Osteocyte (in vitro differentiated cells): ENCODE data around the gene ESPL1. TPM values are rescaled to one million over a fixed set of nuclear protein-coding genes. Genes with fewer than 3 reads are reported as not detected.

Experiments
- DNase-seq: peaks from one replicate; pipeline ENCODE4 v3.0.0; 2021; ENCODE audit warnings: mixed read lengths; ENCODE audit not compliant: unreplicated experiment; ENCODE audit errors: extremely low spot score
- H3K27ac Mint-ChIP-seq: one replicate; pipeline ENCODE4 v1.8.0; 2021; ENCODE audit warnings: mild to moderate bottlenecking, mixed read lengths; ENCODE audit not compliant: unreplicated experiment
- H3K27me3 Mint-ChIP-seq: one replicate; pipeline ENCODE4 v1.8.0; 2021; ENCODE audit warnings: mixed read lengths; ENCODE audit not compliant: unreplicated experiment
- H3K36me3 Mint-ChIP-seq: one replicate; pipeline ENCODE4 v1.8.0; 2021; ENCODE audit warnings: mixed read lengths; ENCODE audit not compliant: unreplicated experiment
- H3K4me1 Mint-ChIP-seq: one replicate; pipeline ENCODE4 v1.8.0; 2021; ENCODE audit warnings: mixed read lengths; ENCODE audit not compliant: unreplicated experiment
- H3K4me3 Mint-ChIP-seq: one replicate; pipeline ENCODE4 v1.8.0; 2021; ENCODE audit warnings: mild to moderate bottlenecking, moderate library complexity, mixed read lengths; ENCODE audit not compliant: unreplicated experiment
- H3K9me3 Mint-ChIP-seq: one replicate; pipeline ENCODE4 v1.8.0; 2021; ENCODE audit warnings: mixed read lengths; ENCODE audit not compliant: unreplicated experiment
- CTCF ChIP-seq: fragments of 200-600 bp; sonication (generic); IDR thresholded peaks from 2 replicates; pipeline ENCODE4 v1.5.0; 2021; ENCODE audit warnings: antibody characterized with exemption, mild to moderate bottlenecking, moderate library complexity
- total RNA-seq: library from RNA; stranded (reverse); gene quantifications from 2 replicates; pipeline ENCODE4 v1.2.1, GENCODE V29; 2021

The ESPL1 gene
- total RNA-seq, 1 donor from 2014 or later: 7.6 TPM

DNA sequence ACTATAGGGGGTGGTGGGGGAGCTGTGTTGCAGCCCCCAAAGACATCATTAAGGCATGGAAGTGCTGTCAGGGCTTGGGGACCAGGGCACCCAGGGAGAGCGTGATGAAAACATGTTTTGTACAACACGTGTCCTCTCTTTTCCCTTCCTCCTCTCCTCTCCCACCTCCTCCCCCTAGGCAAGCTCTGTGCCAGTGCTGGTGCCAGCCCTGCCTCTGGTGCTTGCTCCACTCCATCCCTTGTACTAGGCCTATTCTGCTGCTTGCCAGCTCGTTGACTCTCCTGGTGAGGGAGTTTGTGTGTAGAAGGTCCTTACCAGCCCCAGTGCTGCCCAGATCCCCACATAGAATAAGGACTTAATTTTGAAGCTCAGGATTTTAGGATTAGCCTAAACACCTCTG, 32.9 kb upstream of the ESPL1 start:
- peaks cover 46% of the 10 kb centered on the region for H3K4me1 Mint-ChIP-seq
- peaks cover 9% of the 10 kb centered on the region for H3K27me3 Mint-ChIP-seq
- H3K27ac Mint-ChIP-seq: no peak overlapping the region
- DNase-seq: no peak
- no peaks in the 10 kb centered on the region for H3K36me3 Mint-ChIP-seq
- no peak for TF ChIP-seq CTCF
- no peak overlapping the region for H3K4me3 Mint-ChIP-seq
- no peaks in the 10 kb centered on the region for H3K9me3 Mint-ChIP-seq

GRCh38 chr12:53235742-53236442, 32.2 kb upstream of the ESPL1 start:
- Mint-ChIP-seq H3K27ac (no peak overlapping the region), H3K27me3 (peaks cover 9% of the 10 kb centered on the region), H3K4me3 (no peak overlapping the region), H3K36me3 (no peaks in the 10 kb centered on the region), H3K9me3 (no peaks in the 10 kb centered on the region), H3K4me1 (peaks cover 41% of the 10 kb centered on the region)
- no peak for TF ChIP-seq CTCF
- no peak for DNase-seq

DNA sequence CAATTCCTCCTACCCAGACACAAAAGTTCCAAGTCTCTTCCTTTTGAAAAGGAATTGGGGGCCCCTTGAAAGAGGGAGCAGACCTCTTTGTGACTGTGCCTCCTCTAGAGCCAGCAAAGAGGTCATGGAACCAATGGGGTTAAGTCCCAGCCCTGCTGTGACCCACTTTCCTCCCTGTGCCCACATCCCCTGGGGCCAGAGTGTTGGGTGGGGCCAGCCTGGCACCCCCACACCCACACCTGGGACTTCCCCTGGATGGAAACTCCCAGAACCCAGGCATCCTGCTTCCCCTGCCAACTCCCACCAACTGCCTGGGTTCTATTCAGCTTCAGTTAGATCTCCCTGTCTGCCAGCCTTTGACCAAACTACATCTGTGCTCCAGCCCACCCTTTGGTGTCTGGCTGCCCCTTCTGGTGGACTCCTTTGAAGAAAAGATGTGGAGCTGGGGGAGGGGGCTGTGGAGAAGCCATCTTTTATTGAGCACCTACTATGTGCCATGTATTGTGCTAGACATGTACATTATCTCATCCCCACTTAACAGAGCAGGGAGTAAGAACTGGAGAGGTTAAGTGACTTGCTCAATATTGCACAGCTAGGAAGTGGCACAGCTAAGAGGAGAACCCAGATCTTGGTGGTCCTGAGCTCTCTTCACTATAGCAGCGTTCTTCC, 31.5 kb upstream of the ESPL1 start:
- peaks cover 13% of the 10 kb centered on the region for H3K27me3 Mint-ChIP-seq
- H3K4me3 Mint-ChIP-seq: no peak overlapping the region
- H3K9me3 Mint-ChIP-seq: no peaks in the 10 kb centered on the region
- no peak for DNase-seq
- H3K36me3 Mint-ChIP-seq: no peaks in the 10 kb centered on the region
- TF ChIP-seq CTCF: no peak
- H3K4me1 Mint-ChIP-seq: peaks cover 34% of the 10 kb centered on the region
- H3K27ac Mint-ChIP-seq: no peak overlapping the region

- Mint-ChIP-seq H3K4me3 (no peak overlapping the region), H3K27me3 (peaks cover 42% of the 10 kb centered on the region), H3K9me3 (no peaks in the 10 kb centered on the region), H3K4me1 (peaks cover 11% of the 10 kb centered on the region), H3K27ac (no peak overlapping the region), H3K36me3 (no peaks in the 10 kb centered on the region)
- DNase-seq: no peak
- TF ChIP-seq CTCF: no peak
Measured at GRCh38 chr12:53239643-53240258, 28.3 kb upstream of the ESPL1 start.
